GM03348 (cell line): ENCODE data around the gene USP36.
A peak's percentile ranks its signal among the peaks of the same experiment; 100 is the strongest.
"Not testable (repeated sequence)": the region's sequence is repeated elsewhere in the genome, so short reads cannot be mapped to it uniquely, and the experiment has no call there.

Experiments used
- DNase-seq: peaks from one replicate; pipeline ENCODE4 v3.0.0; 2012; ENCODE audit warnings: low spot score

Gene USP36

DNA sequence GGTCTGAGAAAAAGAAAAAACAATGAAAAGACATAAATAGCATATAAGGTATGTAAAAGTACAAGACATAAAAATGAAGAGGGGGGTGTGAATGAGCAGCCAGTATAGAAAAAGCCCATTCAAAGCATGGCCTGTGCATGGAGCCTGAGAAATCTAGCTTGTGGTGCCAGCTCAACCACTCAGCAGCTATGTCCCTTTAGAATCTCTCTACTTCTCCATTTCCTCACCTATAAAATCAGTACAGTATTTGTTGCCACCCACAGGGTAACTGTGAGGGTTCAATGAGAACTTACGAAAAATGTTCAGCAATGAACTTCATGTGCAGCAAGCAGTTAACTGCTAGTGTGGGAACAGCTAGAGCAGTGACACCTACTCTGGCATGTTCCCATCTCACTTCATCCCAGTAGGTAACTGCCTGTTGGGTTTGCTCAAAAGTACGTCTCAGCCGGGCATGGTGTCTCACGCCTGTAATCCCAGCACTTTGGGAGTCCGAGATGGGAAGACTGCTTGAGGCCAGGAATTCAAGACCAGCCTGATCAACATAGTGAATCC is 73.8 kb downstream of the USP36 start:
- DNase-seq, result no peak

GRCh38 chr17:78766225-78766624 is 74.4 kb downstream of the USP36 start:
- DNase-seq, result no peak

- DNase-seq, result no peak
Observed at GRCh38 chr17:78765821-78766220, 74.8 kb downstream of the USP36 start.

DNA sequence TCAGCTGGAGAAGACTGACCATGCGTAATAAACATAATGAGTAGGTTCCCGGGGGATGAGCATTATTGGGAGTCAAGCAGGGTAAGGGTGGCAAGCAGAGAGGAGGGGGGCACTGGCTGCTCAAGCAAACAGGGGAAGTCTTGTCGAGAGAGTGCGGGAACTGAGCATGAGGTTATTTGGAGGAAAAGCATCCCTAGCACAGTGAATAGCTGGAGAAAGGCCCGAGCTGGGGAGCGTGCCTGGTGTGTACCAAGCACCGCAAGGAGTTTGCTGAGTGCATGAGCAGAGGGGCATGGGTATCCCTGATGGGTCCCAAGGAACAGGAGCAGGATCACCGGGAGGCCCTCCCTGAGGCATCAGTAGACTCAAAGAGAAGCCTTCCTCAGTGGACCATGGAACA is 75.7 kb downstream of the USP36 start:
- no peak for DNase-seq

- peak; percentile 21 for DNase-seq
Observed at GRCh38 chr17:78763561-78763960, 77.1 kb downstream of the USP36 start.

- DNase-seq, result no peak
Observed at GRCh38 chr17:78761789-78762406, 78.7 kb downstream of the USP36 start.

- no peak for DNase-seq
Observed at GRCh38 chr17:78759969-78760352, 80.7 kb downstream of the USP36 start.

- no peak for DNase-seq
Observed at GRCh38 chr17:78759203-78759968, 81.2 kb downstream of the USP36 start.

DNA sequence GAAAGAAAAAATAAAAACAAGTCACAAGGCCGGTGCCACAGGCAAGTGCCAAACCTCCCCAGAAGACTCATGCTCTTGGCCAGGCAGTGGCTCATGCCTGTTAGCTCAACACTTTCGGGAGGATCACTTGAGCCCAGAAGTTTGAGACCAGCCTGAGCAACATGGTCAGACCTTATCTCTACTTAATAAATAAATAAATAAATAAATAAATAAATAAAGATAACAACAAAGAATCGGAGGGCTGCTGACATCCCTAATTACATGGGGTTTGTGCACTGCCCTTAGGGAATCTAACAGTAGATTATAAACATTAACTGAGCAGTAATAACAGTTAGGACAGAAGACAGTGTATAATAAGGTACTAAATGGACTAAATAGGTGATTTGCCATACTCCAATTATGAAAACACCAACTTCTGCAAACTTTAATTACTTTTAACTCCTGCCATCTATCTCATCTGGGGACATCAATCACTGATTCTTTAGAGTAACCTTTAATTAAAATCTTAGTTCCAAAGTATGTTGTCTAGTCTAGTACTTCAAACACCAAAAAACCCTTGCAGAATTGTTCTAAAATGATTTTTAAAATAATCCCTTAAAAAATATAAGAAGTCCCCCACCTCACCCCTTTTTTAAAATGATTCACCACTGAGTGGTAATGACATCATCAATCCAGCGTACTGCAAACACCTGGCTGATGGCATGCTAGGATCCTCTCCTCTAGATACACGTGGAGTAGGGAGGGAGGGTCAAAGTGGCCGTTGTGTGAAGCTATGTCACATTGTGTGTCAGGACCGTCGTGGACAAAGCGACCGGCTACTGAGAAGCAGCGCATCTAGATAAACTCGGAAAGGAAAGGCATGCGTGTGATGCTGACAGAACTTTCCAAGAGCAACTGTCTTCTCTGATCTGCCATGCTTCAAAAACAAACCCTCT is 87.0 kb downstream of the USP36 start:
- DNase-seq, result no peak

DNA sequence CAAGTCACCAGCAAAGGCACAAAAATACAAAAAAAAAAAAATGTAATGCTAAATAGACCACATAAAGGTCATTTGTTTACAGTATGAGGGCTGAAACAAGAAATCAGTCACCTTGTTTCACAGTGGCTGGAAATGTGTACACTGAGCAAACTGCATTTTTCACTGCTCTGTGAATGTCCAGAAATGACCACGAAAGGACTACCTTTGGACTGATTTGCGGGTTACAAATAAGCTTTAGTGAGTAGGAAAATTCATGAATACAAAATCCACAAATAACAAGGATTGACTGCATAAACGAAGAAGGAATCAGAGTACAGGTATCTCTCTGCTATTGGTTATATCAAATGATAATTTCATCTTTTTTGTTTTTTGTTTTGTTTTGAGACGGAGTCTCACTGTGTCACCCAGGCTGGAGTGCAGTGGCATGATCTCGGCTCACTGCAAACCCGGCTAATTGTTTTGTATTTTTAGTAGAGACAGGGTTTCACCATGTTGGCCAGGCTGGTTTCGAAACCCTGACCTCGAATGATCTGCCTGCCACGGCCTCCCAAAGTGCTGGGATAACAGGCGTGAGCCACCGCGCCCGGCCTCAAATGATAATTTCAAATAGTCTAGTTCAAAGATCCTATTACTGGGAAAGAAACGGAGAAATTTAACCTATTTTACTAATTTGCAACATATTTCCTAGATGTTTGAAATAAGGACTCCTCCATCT is 89.0 kb downstream of the USP36 start:
- DNase-seq, result no peak

GRCh38 chr17:78751000-78751399 is 89.6 kb downstream of the USP36 start:
- not testable (repeated sequence) for DNase-seq

DNA sequence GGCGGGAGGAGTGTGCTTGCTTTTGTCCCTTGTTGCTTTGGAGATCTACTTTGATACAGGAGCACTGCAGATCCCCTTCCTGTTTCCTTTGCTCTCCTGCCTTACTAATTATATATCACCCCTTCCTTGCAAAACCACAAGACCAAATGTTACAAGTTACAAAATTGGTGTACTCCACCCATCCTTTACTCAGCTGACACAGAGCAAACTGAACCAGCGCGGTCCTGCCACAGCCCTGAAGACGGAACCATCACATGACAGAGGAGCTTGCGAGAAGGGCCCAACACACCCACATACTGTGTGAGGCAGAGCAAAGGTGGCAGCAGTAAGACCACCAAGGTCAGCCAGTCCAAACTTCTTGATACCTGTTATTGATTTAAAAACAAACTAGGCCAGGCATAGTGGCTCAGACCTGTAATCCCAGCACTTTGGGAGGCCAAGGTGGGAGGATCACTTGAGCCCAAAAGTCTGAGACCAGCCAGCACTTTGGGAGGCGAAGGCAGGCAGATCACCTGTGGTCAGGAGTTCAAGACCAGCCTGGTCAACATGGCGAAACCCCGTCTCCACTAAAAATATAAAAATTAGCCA is 91.8 kb downstream of the USP36 start:
- DNase-seq, result peak; percentile 54

- no peak for DNase-seq
Observed at GRCh38 chr17:78748048-78748729, 92.4 kb downstream of the USP36 start.

GRCh38 chr17:78747488-78747887 is 93.1 kb downstream of the USP36 start:
- no peak for DNase-seq

- DNase-seq, result no peak
Observed at GRCh38 chr17:78746949-78747269, 93.7 kb downstream of the USP36 start.

GRCh38 chr17:78746263-78746948 is 94.2 kb downstream of the USP36 start:
- no peak for DNase-seq
